Fibroblast of lung (primary cell): ENCODE measurements around the gene CCNB1IP1. TPM values are rescaled to one million over a fixed set of nuclear protein-coding genes. Genes with fewer than 3 reads are reported as not detected.

Experiments used
- DNase-seq, 2 donors: peaks; one replicate each; pipeline versions ENCODE4 v3.0.0 to v3.0.0-alpha.2; 2010; ENCODE audit warnings: low read depth in 2 of 2
- H2AFZ ChIP-seq: 2 replicates; pipeline ENCODE4 v1.5.1; 2012; ENCODE audit warnings: low read length, control low read depth, inconsistent platforms
- H3K27ac ChIP-seq: 2 replicates; pipeline ENCODE4 v1.5.1; 2011; ENCODE audit warnings: low read length, control low read depth; ENCODE audit not compliant: insufficient read depth
- H3K27me3 ChIP-seq: 2 replicates; pipeline ENCODE4 v1.5.1; 2011; ENCODE audit warnings: mild to moderate bottlenecking, low read length; ENCODE audit not compliant: control insufficient read depth, insufficient read depth
- H3K36me3 ChIP-seq: 2 replicates; pipeline ENCODE4 v1.5.1; 2011; ENCODE audit warnings: low read length; ENCODE audit not compliant: control insufficient read depth, insufficient read depth
- H3K4me1 ChIP-seq: 2 replicates; pipeline ENCODE4 v1.5.1; 2011; ENCODE audit warnings: low read length; ENCODE audit not compliant: control insufficient read depth, insufficient read depth; ENCODE audit errors: extremely low read depth
- H3K4me2 ChIP-seq: 2 replicates; pipeline ENCODE4 v1.5.1; 2011; ENCODE audit warnings: low read length, control low read depth; ENCODE audit not compliant: insufficient read depth; ENCODE audit errors: extremely low read depth
- H3K4me3 ChIP-seq, 4 experiments: fragments of 200-600 bp in 1 of 4; sonication (generic) in 1 of 4; replicated peaks in 1 of 4; 2 replicates each; pipeline ENCODE4 v1.5.1; 2011 to 2016; ENCODE audit warnings: low read length in 4 of 4, low read depth in 3 of 4, mild to moderate bottlenecking in 3 of 4, control low read depth in 2 of 4, inconsistent platforms in 1 of 4, mixed read lengths in 1 of 4; ENCODE audit not compliant: insufficient read depth in 1 of 4; ENCODE audit errors: control extremely low read depth in 1 of 4
- H3K79me2 ChIP-seq: 2 replicates; pipeline ENCODE4 v1.5.1; 2012; ENCODE audit warnings: mild to moderate bottlenecking, low read length, inconsistent platforms; ENCODE audit not compliant: control insufficient read depth, insufficient read depth
- H3K9ac ChIP-seq: 2 replicates; pipeline ENCODE4 v1.5.1; 2011; ENCODE audit warnings: mild to moderate bottlenecking, low read length, control low read depth; ENCODE audit not compliant: insufficient read depth
- H3K9me3 ChIP-seq: 2 replicates; pipeline ENCODE4 v1.5.1; 2012; ENCODE audit warnings: low read depth, low read length; ENCODE audit not compliant: control insufficient read depth, insufficient read depth
- H4K20me1 ChIP-seq: 2 replicates; pipeline ENCODE4 v1.5.1; 2011; ENCODE audit warnings: low read length; ENCODE audit not compliant: control insufficient read depth, insufficient read depth; ENCODE audit errors: extremely low read depth
- CTCF ChIP-seq, 2 donors: IDR thresholded peaks in 1 of 2; conservative IDR thresholded peaks in 1 of 2; 1 replicate in 1 of 2; 2 replicates in 1 of 2; pipeline ENCODE4 v1.5.1; 2011 to 2012; ENCODE audit warnings: low read length in 2 of 2, control low read depth in 1 of 2, inconsistent platforms in 1 of 2, low read depth in 1 of 2, mild to moderate bottlenecking in 1 of 2
- EZH2 ChIP-seq: IDR thresholded peaks from 2 replicates; pipeline ENCODE4 v1.5.1; 2012; ENCODE audit warnings: low read length, control low read depth, mild to moderate bottlenecking; ENCODE audit errors: missing control alignments
- polyA plus RNA-seq, 2 donors: library from polyadenylated mRNA; depleted of rRNA in 1 of 2; stranded (reverse) in 1 of 2; unstranded in 1 of 2; fragments of >200 nt; gene quantifications; 2 replicates each; pipeline ENCODE4 v1.2.1, GENCODE V29; 2011 to 2012; ENCODE audit warnings: missing spikeins in 1 of 2
- total RNA-seq: library from RNA; depleted of rRNA; stranded (reverse); fragments of >200 nt; gene quantifications from 2 replicates; pipeline ENCODE4 v1.2.1, GENCODE V29; 2014

The CCNB1IP1 gene
- total and polyA plus RNA-seq, 2 donors (not counting 1 experiment from before 2014, with no cell fraction given), result 48.5 to 77.5 TPM

- Histone ChIP-seq H3K27me3 (no peaks in the 10 kb centered on the region), H3K27ac (no peak overlapping the region), H3K4me2 (no peak overlapping the region), H3K4me1 (no peaks in the 10 kb centered on the region), H3K4me3 (no peak overlapping the region), H3K36me3 (peaks cover 4% of the 10 kb centered on the region), H4K20me1 (no peaks in the 10 kb centered on the region), H3K9me3 (no peaks in the 10 kb centered on the region), H3K79me2 (no peaks in the 10 kb centered on the region), H3K9ac (no peak overlapping the region), H2AFZ (no peak overlapping the region)
- peak in 1 of 2 donors; percentile 32 for DNase-seq
- TF ChIP-seq EZH2, result no peak
- TF ChIP-seq CTCF (conservative IDR thresholded peaks at IDR 0.05 in 1 of 2, IDR thresholded peaks at IDR 0.05 in 1 of 2; ENCODE audit: low read depth in 1 of 2, low read length in 2 of 2), result peak in 1 of 2 donors; percentile 35
These were observed 17.8 kb upstream of the CCNB1IP1 start for GRCh38 chr14:20350860-20351259.

DNA sequence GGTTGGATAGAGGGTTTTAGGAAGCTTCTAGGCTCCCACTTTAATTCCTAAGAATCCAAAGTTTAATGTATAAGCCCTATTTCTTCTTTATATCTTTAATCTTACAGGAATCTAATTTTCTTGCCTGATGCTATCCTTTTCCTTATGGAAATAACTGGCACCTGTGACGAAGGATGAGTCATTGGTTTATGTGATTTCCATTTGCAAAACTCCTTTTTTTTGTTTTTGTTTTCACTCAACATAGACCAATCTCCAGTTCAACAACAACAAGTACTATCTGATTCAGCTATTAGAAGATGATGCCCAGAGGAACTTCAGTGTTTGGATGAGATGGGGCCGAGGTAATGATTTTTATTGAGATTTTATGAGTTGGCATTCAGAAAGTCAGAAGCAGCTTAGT, 17.2 kb upstream of the CCNB1IP1 start:
- no peak overlapping the region for H3K4me3 ChIP-seq
- H2AFZ ChIP-seq, result no peak overlapping the region
- no peaks in the 10 kb centered on the region for H3K4me1 ChIP-seq
- H3K36me3 ChIP-seq, result peaks cover 3% of the 10 kb centered on the region
- no peak overlapping the region for H3K4me2 ChIP-seq
- TF ChIP-seq CTCF (conservative IDR thresholded peaks at IDR 0.05 in 1 of 2, IDR thresholded peaks at IDR 0.05 in 1 of 2; ENCODE audit: low read depth in 1 of 2, low read length in 2 of 2) (no peak), EZH2 (no peak)
- no peaks in the 10 kb centered on the region for H3K79me2 ChIP-seq
- DNase-seq, result no peak
- H4K20me1 ChIP-seq, result no peaks in the 10 kb centered on the region
- no peaks in the 10 kb centered on the region for H3K27me3 ChIP-seq
- no peak overlapping the region for H3K9ac ChIP-seq
- H3K9me3 ChIP-seq, result no peaks in the 10 kb centered on the region
- no peak overlapping the region for H3K27ac ChIP-seq

GRCh38 chr14:20347747-20348146, 14.7 kb upstream of the CCNB1IP1 start:
- Histone ChIP-seq H3K27ac (no peak overlapping the region), H3K9me3 (no peaks in the 10 kb centered on the region), H3K79me2 (peaks cover 5% of the 10 kb centered on the region), H3K4me1 (no peaks in the 10 kb centered on the region), H3K4me3 (no peak overlapping the region), H4K20me1 (no peaks in the 10 kb centered on the region), H3K27me3 (no peaks in the 10 kb centered on the region), H3K9ac (no peak overlapping the region), H2AFZ (no peak overlapping the region), H3K36me3 (no peaks in the 10 kb centered on the region), H3K4me2 (no peak overlapping the region)
- TF ChIP-seq EZH2 (no peak), CTCF (conservative IDR thresholded peaks at IDR 0.05 in 1 of 2, IDR thresholded peaks at IDR 0.05 in 1 of 2; ENCODE audit: low read depth in 1 of 2, low read length in 2 of 2) (no peak)
- DNase-seq, result no peak
